ENCODE data around the gene LRRIQ1. TPM values are rescaled to one million over a fixed set of nuclear protein-coding genes. Genes with fewer than 3 reads are reported as not detected.
A peak's percentile ranks its signal among the peaks of the same experiment; 100 is the strongest.

LRRIQ1 gene
- total RNA-seq, 4 donors from 2014 or later: 1.3 to 6.8 (median 4.4) TPM

GRCh38 chr12:85018098-85018497 lies 18.1 kb upstream of the LRRIQ1 start:
- H3K36me3 ChIP-seq: no peaks in the 10 kb centered on the region
- H3K9me3 ChIP-seq: no peaks in the 10 kb centered on the region
- no peaks in the 10 kb centered on the region for H3K27me3 ChIP-seq
- WGBS, 2 donors: 64 to 68% methylated on average over 2 of the region's 2 CpGs
- no peak overlapping the region for H3K4me3 ChIP-seq (replicated peaks in 1 of 3)
- no peak overlapping the region for H3K27ac ChIP-seq
- TF ChIP-seq CTCF (IDR thresholded peaks at IDR 0.05) (no peak), POLR2A (IDR thresholded peaks at IDR 0.05) (no peak)
- H3K4me1 ChIP-seq: no peaks in the 10 kb centered on the region
- intact Hi-C loops (cut with DNase I): no loop called here
- no peak for DNase-seq

- Histone ChIP-seq H3K36me3 (no peaks in the 10 kb centered on the region), H3K9me3 (no peaks in the 10 kb centered on the region), H3K4me3 (replicated peaks in 1 of 3) (no peak overlapping the region), H3K27ac (no peak overlapping the region), H3K4me1 (no peaks in the 10 kb centered on the region), H3K27me3 (no peaks in the 10 kb centered on the region)
- TF ChIP-seq POLR2A (IDR thresholded peaks at IDR 0.05): no peak
- TF ChIP-seq CTCF (IDR thresholded peaks at IDR 0.05): peak in 4 of 6 experiments; percentile 10 to 66 (median 56)
- intact Hi-C loops (cut with DNase I): no loop called here
- no peak for DNase-seq
Measured at GRCh38 chr12:85029456-85029855, 6.7 kb upstream of the LRRIQ1 start.

GRCh38 chr12:85036733-85037132 lies 582 bp downstream of the LRRIQ1 start:
- H3K27ac ChIP-seq: no peak overlapping the region
- no peaks in the 10 kb centered on the region for H3K9me3 ChIP-seq
- no peaks in the 10 kb centered on the region for H3K4me1 ChIP-seq
- intact Hi-C loops (cut with DNase I): no loop called here
- no peaks in the 10 kb centered on the region for H3K36me3 ChIP-seq
- TF ChIP-seq CTCF (IDR thresholded peaks at IDR 0.05) (no peak), POLR2A (IDR thresholded peaks at IDR 0.05) (no peak)
- peak overlapping the region in 2 of 3 donors; percentile 31 to 85 for H3K4me3 ChIP-seq (replicated peaks in 1 of 3)
- no peak for DNase-seq
- 9 to 15% methylated on average over 3 of the region's 3 CpGs for WGBS, 2 donors
- H3K27me3 ChIP-seq: no peaks in the 10 kb centered on the region

- Histone ChIP-seq H3K36me3 (no peaks in the 10 kb centered on the region), H3K4me1 (no peaks in the 10 kb centered on the region), H3K9me3 (no peaks in the 10 kb centered on the region), H3K4me3 (replicated peaks in 1 of 3) (no peak overlapping the region), H3K27me3 (no peaks in the 10 kb centered on the region), H3K27ac (no peak overlapping the region)
- intact Hi-C loops (cut with DNase I): no loop called here
- 38 to 44% methylated on average over 1 of the region's 1 CpG for WGBS, 2 donors
- DNase-seq: no peak
- no peak for TF ChIP-seq POLR2A (IDR thresholded peaks at IDR 0.05)
- no peak for TF ChIP-seq CTCF (IDR thresholded peaks at IDR 0.05)
Measured at GRCh38 chr12:85041395-85041794, 5.2 kb downstream of the LRRIQ1 start.

GRCh38 chr12:85043829-85044228 lies 7.7 kb downstream of the LRRIQ1 start:
- intact Hi-C loops (cut with DNase I): no loop called here
- Histone ChIP-seq H3K27ac (no peak overlapping the region), H3K4me3 (replicated peaks in 1 of 3) (no peak overlapping the region), H3K36me3 (no peaks in the 10 kb centered on the region), H3K27me3 (no peaks in the 10 kb centered on the region), H3K4me1 (no peaks in the 10 kb centered on the region), H3K9me3 (no peaks in the 10 kb centered on the region)
- TF ChIP-seq POLR2A (IDR thresholded peaks at IDR 0.05): no peak
- no peak for TF ChIP-seq CTCF (IDR thresholded peaks at IDR 0.05)
- no peak for DNase-seq

All from thyroid gland (tissue), 4 donors.